NCI-H1105 treated with DMSO at 0.1 percent for 48 hours (cell line): ENCODE data around the gene SIX2.
A peak's percentile ranks its signal among the peaks of the same experiment; 100 is the strongest.
"Not testable (repeated sequence)": the region's sequence is repeated elsewhere in the genome, so short reads cannot be mapped to it uniquely, and the experiment has no call there.

Experiments used
- DNase-seq: peaks from one replicate; lab custom pipeline; 2025; lab: John Stamatoyannopoulos, UW

Gene SIX2

DNA sequence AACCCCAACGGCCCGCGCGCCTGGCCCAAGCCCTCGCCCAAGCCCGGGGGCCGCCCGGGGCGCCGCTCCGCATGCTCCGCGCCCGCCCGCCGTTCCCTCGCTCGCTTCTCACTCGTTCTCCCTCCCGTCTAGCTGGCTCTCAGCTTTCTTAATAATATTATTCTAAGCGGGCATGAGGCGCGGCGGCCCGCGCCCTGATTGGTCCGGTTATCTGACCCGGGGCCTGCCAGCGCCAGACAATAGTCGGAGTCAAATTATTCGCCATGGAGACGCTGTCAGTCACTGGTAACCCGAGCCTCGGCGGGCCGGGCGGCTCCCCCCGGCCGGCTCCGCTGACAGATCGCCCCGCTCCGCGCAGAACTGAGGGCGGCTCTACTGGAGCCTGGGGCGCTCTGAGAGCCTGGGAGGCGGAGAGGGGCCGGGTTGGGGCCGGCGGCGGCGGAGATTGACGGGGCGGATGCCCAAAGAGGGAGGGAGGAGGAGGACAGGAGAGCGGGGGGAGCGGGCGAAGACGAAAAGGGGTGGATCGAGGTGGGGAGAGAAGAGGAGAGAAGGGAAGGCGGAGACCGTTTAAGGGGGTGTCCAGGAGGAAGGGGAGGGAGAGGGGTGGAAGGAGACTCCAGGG, at the start of gene SIX2:
TSS of gene SIX2 (minus strand) at position 150 of the 625 bp plus-strand sequence. CDS start 342 bp downstream, outside the sequence.
- peak; percentile 88 for DNase-seq

GRCh38 chr2:45055162-45055605, 45.9 kb upstream of the SIX2 start:
- no peak for DNase-seq

DNA sequence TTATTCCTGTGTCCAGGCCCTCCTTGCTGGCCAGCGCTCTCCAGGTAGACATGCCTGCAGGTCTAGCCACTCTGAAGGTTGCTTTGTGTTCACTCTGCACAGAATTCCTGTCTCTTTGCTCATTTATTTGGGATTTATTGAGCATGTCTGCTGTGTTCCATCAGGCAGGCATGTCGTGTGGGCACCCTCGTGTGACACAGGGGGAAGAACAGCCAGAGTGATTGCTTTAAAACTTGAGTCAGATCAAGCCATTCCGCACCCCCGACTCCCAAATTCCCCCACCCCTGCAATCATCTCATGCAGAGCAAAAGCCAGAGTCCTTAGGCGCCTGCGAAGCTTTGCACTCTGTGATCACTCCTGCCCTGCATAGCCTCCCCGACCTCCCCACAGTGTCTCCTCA, 44.7 kb upstream of the SIX2 start:
- DNase-seq = no peak

DNA sequence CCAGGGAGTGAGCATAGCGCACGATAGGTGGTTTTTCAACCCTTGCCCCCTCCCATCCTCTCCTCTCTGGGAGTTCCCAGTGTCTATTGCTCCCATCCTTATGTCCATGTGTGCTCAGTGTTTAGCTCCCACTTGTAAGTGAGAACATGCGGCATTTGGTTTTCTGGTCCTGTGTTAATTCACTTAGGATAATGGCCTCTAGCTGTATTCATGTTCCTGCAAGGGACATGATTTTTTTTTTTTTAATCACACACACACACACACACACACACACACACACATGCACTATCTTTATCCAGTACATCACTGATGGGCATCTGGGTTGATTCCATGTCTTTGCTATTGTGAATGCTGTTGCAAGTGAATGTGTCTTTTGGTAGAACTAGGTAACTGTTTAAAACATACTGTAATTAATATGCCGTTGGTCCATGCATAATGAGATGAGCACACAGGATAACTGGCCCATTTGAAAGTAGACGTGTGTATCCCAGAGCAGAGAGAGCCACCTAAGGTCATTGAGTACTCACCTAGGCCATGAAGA, 43.2 kb upstream of the SIX2 start:
- DNase-seq = no peak

GRCh38 chr2:45049569-45050336, 40.5 kb upstream of the SIX2 start:
- DNase-seq = no peak

DNA sequence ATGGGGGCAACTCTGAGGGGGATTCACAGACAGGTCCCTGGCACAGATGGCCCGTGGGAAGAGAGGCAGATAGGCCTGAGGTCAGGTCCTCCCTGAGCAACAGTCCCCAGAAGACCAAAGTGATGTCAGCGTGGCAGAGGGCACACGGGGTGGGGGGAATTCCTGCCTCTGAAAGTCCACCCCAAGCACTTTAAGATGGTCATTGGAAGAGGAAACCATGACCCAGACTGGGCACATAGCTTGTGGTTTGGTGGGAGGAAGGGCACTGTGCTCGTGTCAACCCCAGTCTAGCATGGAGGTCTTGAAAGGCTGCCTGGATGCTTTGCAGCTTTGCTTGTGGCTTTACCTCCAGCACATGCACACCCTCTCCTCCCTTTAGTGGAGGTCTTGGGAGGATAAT, 38.0 kb upstream of the SIX2 start:
- no peak for DNase-seq

DNA sequence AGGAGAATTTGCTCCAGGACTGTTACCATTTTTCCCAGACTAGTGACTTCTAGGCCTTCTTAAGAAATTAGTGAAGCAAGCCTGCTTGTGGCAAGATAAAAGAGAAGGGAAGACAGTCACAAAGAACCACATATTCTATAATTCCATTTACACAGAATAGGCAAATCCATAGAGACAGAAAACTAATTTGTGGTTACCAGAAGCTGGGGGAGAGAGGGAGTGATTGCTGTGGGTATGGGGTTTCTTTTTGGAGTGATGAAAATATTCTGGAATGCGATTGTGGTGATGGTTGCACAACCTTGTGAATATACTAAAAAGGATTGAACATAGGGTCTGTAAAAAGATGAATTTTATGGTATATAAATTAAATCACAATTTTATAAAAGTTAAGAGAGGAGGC, 37.5 kb upstream of the SIX2 start:
- DNase-seq = no peak

GRCh38 chr2:45045706-45046105, 36.5 kb upstream of the SIX2 start:
- DNase-seq = no peak

GRCh38 chr2:45044916-45045315, 35.7 kb upstream of the SIX2 start:
- no peak for DNase-seq

DNA sequence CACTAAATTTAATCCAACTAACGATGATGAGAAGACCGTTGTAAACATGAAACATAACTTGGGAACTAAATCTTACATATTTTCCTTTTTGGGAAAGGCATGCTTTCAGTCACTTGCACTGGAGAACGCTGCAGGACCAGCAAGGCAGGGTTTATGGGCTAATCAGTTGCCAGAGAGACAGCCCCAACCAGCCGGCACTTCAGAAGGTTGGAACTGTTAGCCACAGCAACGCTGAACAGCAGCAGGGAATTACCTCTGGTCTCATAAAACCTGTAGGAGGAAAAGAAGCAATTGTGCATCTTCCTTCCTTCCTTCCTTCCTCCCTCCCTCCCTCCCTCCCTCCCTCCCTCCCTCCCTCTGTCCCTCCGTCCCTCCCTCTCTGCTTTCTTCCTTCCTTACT, 33.9 kb upstream of the SIX2 start:
- no peak for DNase-seq

GRCh38 chr2:45042401-45042800, 33.1 kb upstream of the SIX2 start:
- no peak for DNase-seq

- DNase-seq = no peak
Measured at GRCh38 chr2:45040786-45041185, 31.5 kb upstream of the SIX2 start.

DNA sequence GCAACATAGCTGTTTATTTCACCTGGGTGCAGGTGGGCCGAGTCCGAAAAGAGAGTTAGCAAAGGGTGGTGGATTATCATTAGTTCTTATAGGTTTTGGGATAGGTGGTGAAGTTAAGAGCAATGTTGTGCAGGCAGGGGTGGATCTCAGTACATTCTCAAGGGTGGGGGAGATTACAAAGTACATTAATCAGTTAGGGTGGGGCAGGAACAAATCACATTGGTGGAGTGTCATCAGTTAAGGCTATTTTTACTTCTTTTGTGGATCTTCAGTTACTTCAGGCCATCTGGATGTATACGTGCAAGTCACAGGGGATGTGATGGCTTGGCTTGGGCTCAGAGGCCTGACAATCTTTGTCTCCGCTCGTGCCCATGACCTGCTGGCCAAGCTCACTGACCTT, 30.6 kb upstream of the SIX2 start:
- DNase-seq = not testable (repeated sequence)

DNA sequence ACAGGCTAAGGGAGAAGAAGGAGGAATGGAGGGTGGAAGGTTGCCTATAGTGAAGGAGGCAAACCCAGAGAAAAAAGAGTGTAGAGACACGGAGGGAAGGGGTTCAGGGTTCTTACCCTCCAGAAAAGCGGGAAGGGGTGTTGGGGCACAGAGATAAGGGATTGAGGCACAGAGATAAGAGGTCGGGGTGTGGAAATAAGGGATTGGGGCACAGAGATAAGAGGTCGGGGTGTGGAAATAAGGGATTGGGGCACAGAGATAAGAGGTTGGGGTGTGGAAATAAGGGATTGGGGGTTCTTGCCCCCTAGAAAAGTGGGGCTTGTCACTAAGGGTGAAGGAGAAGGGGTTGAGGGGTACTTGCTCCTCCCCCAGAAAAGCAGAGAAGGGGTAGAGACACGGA, 29.6 kb upstream of the SIX2 start:
- DNase-seq = not testable (repeated sequence)

DNA sequence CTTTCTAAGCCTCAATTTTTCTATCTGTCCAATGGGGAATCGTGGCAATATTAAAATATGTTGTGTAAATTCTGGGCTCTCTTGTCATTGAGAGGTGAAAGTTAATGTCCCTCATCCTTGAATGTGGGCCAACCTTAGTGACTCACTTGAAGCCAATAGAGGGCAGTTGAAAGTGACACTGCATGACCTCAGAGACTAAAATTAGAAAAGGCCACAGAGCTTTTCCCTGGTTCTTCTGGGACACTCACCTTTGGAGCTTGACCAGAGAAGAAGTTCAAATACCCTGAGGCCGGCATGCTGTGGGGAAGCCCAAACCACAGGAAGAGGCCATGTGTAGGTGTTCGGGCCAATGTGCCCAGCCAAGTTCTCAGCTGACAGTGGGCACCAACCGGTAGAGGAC, 24.1 kb upstream of the SIX2 start:
- no peak for DNase-seq

GRCh38 chr2:45031028-45031427, 21.8 kb upstream of the SIX2 start:
- DNase-seq = no peak

DNA sequence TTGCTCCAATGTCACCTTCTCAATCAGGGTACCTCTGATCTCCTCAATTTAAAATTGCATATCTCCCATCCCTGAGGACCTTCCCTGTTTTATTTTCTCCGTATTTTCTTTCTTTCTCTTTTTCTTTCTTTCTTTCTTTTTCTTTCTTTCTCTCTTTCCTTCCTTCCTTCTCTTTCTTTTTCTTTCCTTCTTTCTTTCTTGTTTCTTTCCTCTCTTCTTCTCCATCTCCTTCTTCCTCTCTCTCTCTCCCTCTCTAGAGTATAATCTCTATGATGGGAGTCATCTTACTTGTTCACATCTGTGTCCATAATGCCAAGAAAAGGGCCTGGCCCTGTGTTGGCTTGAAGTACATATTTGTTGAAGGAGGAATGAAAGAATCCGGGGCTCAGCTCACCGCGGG, 21.3 kb upstream of the SIX2 start:
- DNase-seq = no peak

DNA sequence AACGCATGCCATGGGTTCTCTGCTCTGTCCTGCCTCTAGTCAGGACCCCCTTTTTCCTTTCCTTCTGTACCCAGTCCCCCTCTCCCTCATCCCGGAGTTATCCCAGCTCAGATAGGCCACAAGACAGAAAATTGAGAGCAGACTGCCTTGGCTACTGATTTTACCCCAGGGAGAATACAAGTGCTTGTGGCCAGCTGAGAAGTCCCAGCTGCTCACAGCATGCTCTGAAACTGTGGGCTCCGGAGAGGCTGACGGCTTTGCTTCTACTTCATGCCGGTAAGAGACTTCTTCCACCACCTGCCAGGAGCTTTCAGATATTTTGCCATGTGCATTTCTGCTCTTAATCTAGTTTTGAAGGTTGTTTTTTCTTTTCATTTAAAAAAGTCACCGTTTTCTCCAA, 20.0 kb upstream of the SIX2 start:
- no peak for DNase-seq

DNA sequence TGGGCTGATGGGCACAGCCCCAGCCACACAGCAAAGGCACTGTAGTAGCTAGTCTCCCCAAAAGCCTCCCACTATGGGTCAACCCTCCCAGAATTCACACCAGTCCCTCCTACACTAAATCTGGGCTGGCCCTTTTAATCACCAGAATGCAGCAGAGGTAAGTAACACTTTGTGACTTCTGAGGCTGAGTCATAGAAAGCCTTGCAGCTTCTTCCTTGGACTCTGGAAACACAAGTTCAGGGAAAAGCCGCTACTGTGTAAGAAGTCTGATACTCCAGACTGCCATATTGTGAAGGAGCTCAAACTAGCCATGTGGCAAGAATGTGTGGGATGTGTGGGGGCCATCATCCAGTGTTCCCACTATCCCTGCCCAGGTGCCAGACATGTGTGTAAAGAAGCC, 19.0 kb upstream of the SIX2 start:
- no peak for DNase-seq

- DNase-seq = no peak
Measured at GRCh38 chr2:45026924-45027450, 17.7 kb upstream of the SIX2 start.

- no peak for DNase-seq
Measured at GRCh38 chr2:45024600-45025291, 15.5 kb upstream of the SIX2 start.

DNA sequence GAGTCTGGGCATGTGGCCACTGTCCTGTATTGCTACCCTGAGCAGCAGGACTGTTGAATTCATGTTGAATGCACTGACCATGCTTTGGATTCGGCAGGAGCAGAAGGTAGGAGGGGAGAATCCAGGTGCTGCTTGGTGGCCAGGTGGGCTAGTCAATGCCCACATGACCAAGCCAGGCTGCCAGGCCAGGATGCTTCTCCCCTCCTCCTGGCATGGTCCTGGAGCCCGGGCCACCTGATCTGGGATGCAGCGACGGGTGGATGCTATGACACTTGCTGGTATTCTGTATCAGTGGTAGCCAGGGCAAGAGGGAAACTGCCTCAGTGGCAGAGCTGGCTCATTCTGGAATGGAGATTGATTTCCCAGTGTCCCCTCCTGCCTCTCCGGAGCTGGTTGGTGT, 14.8 kb upstream of the SIX2 start:
- no peak for DNase-seq

- no peak for DNase-seq
Measured at GRCh38 chr2:45020439-45020838, 11.2 kb upstream of the SIX2 start.
